Common myeloid progenitor, CD34-positive (primary cell): Measurements from ENCODE around the gene PRADC1.
"Not testable (repeated sequence)": the region's sequence is repeated elsewhere in the genome, so short reads cannot be mapped to it uniquely, and the experiment has no call there.

Experiments used
- CTCF ChIA-PET: fragments of 350-600 bp; sonication (Branson Sonifier 250); formaldehyde crosslinking; loops from one replicate; lab custom pipeline; 2021; ENCODE audit warnings: antibody characterized with exemption; lab: Charles Lee
- POLR2A ChIA-PET: fragments of 350-600 bp; sonication (Branson Sonifier 250); formaldehyde crosslinking; loops from one replicate; lab custom pipeline; 2021; ENCODE audit warnings: antibody characterized with exemption; lab: Charles Lee
- DNase-seq, 3 donors: peaks; one replicate each; pipeline versions ENCODE4 v3.0.0 to v3.0.0-alpha.2; 2013
- H3K27ac ChIP-seq, 2 experiments: 1 replicate in 1 of 2; 2 replicates in 1 of 2; pipeline ENCODE4 v1.7.0; 2013; ENCODE audit warnings: inconsistent platforms in 2 of 2, low read length in 2 of 2, mild to moderate bottlenecking in 2 of 2, low read depth in 1 of 2, moderate library complexity in 1 of 2; ENCODE audit not compliant: severe bottlenecking in 2 of 2, insufficient read depth in 1 of 2, poor library complexity in 1 of 2
- H3K27me3 ChIP-seq, 5 experiments: replicated peaks in 2 of 5; 1 replicate in 3 of 5; 2 replicates in 2 of 5; pipeline versions ENCODE4 v1.6.1 to v1.7.0; 2013; ENCODE audit warnings: low read length in 4 of 5, mild to moderate bottlenecking in 2 of 5, moderate library complexity in 2 of 5, inconsistent platforms in 1 of 5; ENCODE audit not compliant: insufficient read depth in 5 of 5, control insufficient read depth in 4 of 5
- H3K36me3 ChIP-seq, 4 experiments: 1 replicate in 2 of 4; 2 replicates in 2 of 4; pipeline versions ENCODE4 v1.6.1 to v1.7.0; 2013; ENCODE audit warnings: low read length in 3 of 4, control low read depth in 1 of 4, mild to moderate bottlenecking in 1 of 4; ENCODE audit not compliant: control insufficient read depth in 4 of 4, insufficient read depth in 4 of 4
- H3K4me1 ChIP-seq, 4 experiments: 1 replicate in 3 of 4; 2 replicates in 1 of 4; pipeline versions ENCODE4 v1.6.1 to v1.7.1; 2013; ENCODE audit warnings: low read length in 3 of 4, mild to moderate bottlenecking in 3 of 4, control low read depth in 1 of 4, inconsistent platforms in 1 of 4, moderate library complexity in 1 of 4; ENCODE audit not compliant: control insufficient read depth in 4 of 4, insufficient read depth in 4 of 4; ENCODE audit errors: control extremely low read depth in 1 of 4
- H3K4me3 ChIP-seq, 7 experiments: 1 replicate in 4 of 7; 2 replicates in 3 of 7; pipeline versions ENCODE4 v1.5.1 to v1.7.0; 2013; ENCODE audit warnings: mild to moderate bottlenecking in 7 of 7, low read length in 6 of 7, moderate library complexity in 6 of 7, inconsistent platforms in 2 of 7, low read depth in 2 of 7, control low read depth in 1 of 7; ENCODE audit not compliant: insufficient read depth in 4 of 7, control insufficient read depth in 1 of 7; ENCODE audit errors: extremely low read depth in 1 of 7
- H3K9me3 ChIP-seq, 5 experiments: 1 replicate in 4 of 5; 2 replicates in 1 of 5; pipeline versions ENCODE4 v1.6.1 to v1.7.1; 2013; ENCODE audit warnings: low read length in 4 of 5, mild to moderate bottlenecking in 2 of 5, inconsistent platforms in 1 of 5, low read depth in 1 of 5, moderate library complexity in 1 of 5; ENCODE audit not compliant: control insufficient read depth in 4 of 5, insufficient read depth in 2 of 5; ENCODE audit errors: control extremely low read depth in 1 of 5
- WGBS: methylation state at CpG from one replicate; pipeline ENCODE4 v1.1.5; 2013; ENCODE audit not compliant: insufficient coverage; 5-methylcytosine and 5-hydroxymethylcytosine counted together

The PRADC1 gene

DNA sequence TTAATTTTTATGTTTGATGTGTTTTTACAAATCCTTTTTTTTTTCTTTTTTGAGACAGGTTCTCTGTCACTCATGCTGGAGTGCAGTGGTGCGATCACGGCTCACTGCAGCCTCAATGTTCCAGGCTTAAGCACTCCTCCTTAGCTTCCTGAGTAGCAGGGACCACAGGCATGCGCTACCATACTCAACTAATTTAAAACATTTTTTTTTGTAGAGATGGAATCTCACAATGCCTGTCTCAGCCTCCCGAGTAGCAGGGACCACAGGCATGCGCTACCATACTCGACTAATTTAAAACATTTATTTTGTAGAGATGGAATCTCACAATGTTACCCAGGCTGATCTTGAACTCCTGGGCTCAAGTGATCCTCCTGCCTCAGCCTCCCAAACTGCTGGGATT, 27.4 kb downstream of the PRADC1 start:
- CTCF ChIA-PET: interaction anchor here (1.0 kb wide), 1 partner anchor 313 kb away, joined by 3 read pairs; no protein-coding TSS in a partner anchor
- no peaks in the 10 kb centered on the region for H3K36me3 ChIP-seq
- H3K4me3 ChIP-seq: no peak overlapping the region
- H3K4me1 ChIP-seq: peaks cover 0 to 17% (median 14%) of the 10 kb centered on the region in 4 experiments
- no peak for DNase-seq
- 93% methylated on average over 4 of the region's 6 CpGs for WGBS
- POLR2A ChIA-PET: no interaction called here
- peaks cover 8 to 47% (median 17%) of the 10 kb centered on the region in 5 experiments for H3K27me3 ChIP-seq
- peaks cover 0 to 5% (median 4%) of the 10 kb centered on the region in 5 experiments for H3K9me3 ChIP-seq
- no peak overlapping the region for H3K27ac ChIP-seq

DNA sequence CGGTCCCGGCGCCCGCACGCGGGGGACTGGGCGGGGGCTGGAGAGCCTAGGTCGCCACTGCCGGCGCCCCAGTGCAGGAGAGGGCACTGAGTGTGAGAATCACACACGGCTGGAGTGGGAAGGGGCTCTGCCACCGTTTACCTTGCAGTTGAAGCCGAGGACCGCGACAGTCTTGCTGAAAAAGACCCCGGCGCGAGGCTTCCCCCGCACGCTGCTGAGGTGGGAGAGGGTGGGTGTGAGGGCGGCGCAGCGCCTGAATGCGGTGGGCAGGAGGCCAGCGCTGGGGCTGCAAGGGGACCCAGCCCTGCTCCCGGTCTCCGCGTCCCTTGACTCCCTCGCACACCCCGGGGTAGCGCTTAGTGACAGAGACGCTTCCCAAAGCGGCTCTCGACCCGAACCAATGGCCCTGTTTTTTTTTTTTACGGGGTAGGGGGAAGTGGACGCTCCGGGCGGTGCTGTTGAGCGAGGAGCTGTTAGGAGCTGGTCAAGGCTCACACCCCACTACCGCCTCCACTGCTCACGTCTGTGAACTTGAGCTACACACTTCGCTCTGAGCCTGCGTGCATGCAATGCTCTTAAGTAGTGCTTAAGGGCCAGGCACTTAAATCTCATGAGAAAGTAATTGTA, 29.9 kb downstream of the PRADC1 start:
- H3K27ac ChIP-seq: no peak overlapping the region
- H3K27me3 ChIP-seq: peaks cover 11 to 60% (median 17%) of the 10 kb centered on the region in 5 experiments
- WGBS: 3% methylated on average over 36 of the region's 44 CpGs
- peak in 2 of 3 donors; percentile 11 to 36 for DNase-seq
- H3K4me1 ChIP-seq: peaks cover 0 to 17% (median 14%) of the 10 kb centered on the region in 4 experiments
- peak overlapping the region in 4 of 7 experiments; percentile 10 to 48 (median 34) for H3K4me3 ChIP-seq
- no peaks in the 10 kb centered on the region for H3K36me3 ChIP-seq
- peaks cover 0 to 5% (median 4%) of the 10 kb centered on the region in 5 experiments for H3K9me3 ChIP-seq
- POLR2A ChIA-PET: no interaction called here
- CTCF ChIA-PET: no interaction called here

DNA sequence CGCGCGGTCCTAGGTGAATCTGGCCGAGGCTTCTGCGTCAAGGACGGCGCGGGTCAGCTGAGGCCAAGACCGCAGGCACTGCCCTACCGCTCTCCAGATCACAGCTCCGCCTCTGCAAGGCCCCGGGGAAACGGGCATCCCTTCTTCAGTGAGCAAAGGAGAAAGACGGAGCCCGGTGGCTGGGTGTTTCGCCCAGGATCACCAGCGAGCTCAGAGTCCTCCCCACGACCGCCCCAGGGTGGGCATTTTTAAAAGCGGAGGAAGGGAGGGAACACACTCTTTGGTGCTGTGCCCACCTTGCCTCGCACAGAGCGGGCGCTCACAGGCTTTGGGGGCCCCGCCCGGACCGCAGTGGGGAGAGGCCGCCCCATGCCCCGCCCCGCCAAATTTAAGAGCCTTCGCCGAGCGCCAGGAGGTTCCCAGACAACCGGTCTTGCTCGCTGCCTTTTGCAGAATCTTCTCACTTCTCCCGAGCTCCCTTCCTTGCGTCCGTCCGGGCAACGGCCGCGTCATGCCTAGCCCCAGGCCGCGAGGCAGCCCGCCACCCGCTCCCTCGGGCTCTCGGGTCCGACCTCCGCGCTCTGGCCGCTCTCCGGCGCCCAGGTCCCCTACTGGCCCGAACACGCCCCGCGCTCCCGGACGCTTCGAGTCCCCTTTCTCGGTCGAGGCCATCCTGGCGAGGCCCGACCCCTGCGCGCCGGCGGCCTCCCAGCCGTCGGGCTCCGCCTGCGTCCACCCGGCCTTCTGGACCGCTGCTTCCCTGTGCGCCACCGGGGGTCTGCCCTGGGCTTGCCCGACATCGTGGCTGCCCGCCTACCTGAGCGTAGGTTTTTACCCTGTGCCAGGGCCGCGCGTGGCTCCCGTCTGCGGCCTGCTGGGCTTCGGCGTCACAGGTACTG, 30.6 kb downstream of the PRADC1 start, which contains the start of gene NOTO:
NOTO (plus strand) TSS at position 419 of the 899 bp plus-strand sequence; CDS start at position 512, 93 bp downstream.
- Histone ChIP-seq H3K4me3 (peak within 1 kb of the TSS in 5 of 7 experiments; percentile 10 to 48 (median 24)), H3K36me3 (no peaks in the 10 kb centered on the region), H3K4me1 (peaks cover 0 to 17% (median 14%) of the 10 kb centered on the region in 4 experiments), H3K9me3 (peaks cover 0 to 5% (median 4%) of the 10 kb centered on the region in 5 experiments), H3K27ac (no peak within 1 kb of the TSS), H3K27me3 (peaks cover 15 to 62% (median 17%) of the 10 kb centered on the region in 5 experiments)
- POLR2A ChIA-PET: no interaction called here
- peak in 2 of 3 donors; percentile 20 to 34 for DNase-seq
- CTCF ChIA-PET: interaction anchor here (1.9 to 2.2 kb wide), 2 partner anchors 23 to 25 kb away, joined by 4 to 14 read pairs; no protein-coding TSS in a partner anchor
- WGBS: 2% methylated on average over 86 of the region's 87 CpGs

DNA sequence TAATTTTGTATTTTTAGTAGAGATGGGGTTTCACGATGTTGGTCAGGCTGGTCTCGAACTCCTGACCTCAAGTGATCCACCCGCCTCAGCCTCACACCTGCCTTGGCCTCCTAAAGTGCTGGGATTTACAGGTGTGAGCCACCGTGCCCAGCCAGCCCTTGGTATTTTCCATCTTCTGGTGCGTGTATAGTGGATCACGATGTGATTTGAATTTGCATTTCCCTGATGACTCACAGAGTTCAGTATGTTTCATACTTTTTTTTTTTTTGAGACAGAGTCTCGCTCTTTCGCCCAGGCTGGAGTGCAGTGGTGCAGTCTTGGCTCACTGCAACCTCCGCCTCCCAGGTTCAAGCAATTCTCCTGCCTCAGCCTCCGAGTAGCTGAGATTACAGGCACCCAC, 32.8 kb downstream of the PRADC1 start:
- H3K9me3 ChIP-seq, POLR2A ChIA-PET, H3K4me3 ChIP-seq, H3K36me3 ChIP-seq, H3K27ac ChIP-seq, DNase-seq: not testable (repeated sequence)
- Histone ChIP-seq H3K4me1 (peaks cover 0 to 14% (median 13%) of the 10 kb centered on the region in 4 experiments), H3K27me3 (peaks cover 17 to 62% (median 17%) of the 10 kb centered on the region in 5 experiments)
- CTCF ChIA-PET: interaction anchor here (1.2 to 2.2 kb wide), 2 partner anchors 12 to 23 kb away, joined by 3 to 14 read pairs; no protein-coding TSS in a partner anchor
- WGBS: 94% methylated on average over 5 of the region's 10 CpGs

DNA sequence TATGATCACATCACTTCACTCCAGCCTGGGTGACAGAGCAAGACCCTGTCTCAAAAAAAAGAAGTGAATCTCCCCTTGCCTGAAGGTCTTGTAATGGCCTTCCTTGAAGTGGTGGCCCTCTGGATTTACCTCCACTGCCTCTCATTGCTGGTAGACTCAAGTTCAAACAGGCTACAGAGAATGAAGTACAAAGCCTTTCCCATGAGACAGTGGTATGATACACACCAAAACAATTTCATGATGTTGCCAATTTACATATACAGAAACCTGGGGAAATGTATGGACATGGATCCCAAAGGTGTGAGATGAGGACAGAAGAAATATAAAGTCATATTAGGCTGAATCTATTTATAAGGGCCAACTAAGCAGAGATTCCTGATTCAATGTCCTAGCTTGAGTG, 35.5 kb downstream of the PRADC1 start:
- DNase-seq: no peak
- H3K27ac ChIP-seq: no peak overlapping the region
- no peaks in the 10 kb centered on the region for H3K36me3 ChIP-seq
- peaks cover 0 to 5% (median 4%) of the 10 kb centered on the region in 5 experiments for H3K9me3 ChIP-seq
- H3K27me3 ChIP-seq: peaks cover 8 to 37% (median 14%) of the 10 kb centered on the region in 5 experiments
- CTCF ChIA-PET: interaction anchor here (0.7 to 1.9 kb wide), 3 partner anchors 10 to 126 kb away, joined by 3 to 4 read pairs (median 3); no protein-coding TSS in a partner anchor
- POLR2A ChIA-PET: no interaction called here
- H3K4me3 ChIP-seq: no peak overlapping the region
- H3K4me1 ChIP-seq: peaks cover 0 to 7% (median 6%) of the 10 kb centered on the region in 4 experiments

DNA sequence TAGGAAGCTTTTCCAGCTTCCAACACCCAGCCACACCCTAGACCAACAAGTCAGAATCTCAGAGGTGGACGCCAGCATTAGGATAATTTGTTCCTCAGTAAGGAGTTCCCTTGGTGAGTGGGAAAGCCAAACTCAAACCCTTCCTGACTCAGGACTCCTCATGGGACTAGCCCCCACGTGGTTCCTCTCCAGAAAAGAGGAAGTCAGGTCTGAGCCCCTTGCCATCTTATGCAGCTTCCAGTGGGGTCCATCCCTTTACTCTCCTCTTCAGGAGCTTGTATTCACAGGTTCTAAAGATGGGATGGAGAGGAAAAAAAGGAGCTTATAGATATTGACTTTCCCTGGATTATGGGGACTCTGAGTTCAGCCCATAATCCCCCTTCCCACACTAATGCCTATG, 45.5 kb downstream of the PRADC1 start:
- H3K4me3 ChIP-seq: no peak overlapping the region
- peaks cover 0 to 4% (median 0%) of the 10 kb centered on the region in 5 experiments for H3K9me3 ChIP-seq
- WGBS: no CpG with 5 or more reads among the region's 2 CpGs
- H3K4me1 ChIP-seq: no peaks in the 10 kb centered on the region
- H3K27ac ChIP-seq: no peak overlapping the region
- no peaks in the 10 kb centered on the region for H3K36me3 ChIP-seq
- POLR2A ChIA-PET: no interaction called here
- peaks cover 0 to 3% (median 0%) of the 10 kb centered on the region in 5 experiments for H3K27me3 ChIP-seq
- peak in 1 of 3 donors; percentile 31 for DNase-seq
- CTCF ChIA-PET: interaction anchor here (0.9 to 2.0 kb wide), 6 partner anchors 10 to 294 kb away, joined by 3 to 16 read pairs (median 3); no protein-coding TSS in a partner anchor
